ENCODE data around the gene EGF. TPM values are rescaled to one million over a fixed set of nuclear protein-coding genes. Genes with fewer than 3 reads are reported as not detected.

The EGF gene
- polyA plus RNA-seq, 2 of the 4 experiments (the other 2 are of a cell fraction) = 0.59 to 0.98 TPM

GRCh38 chr4:109972786-109973528 lies 60.3 kb downstream of the EGF start:
- ATAC-seq (no peak), DNase-seq (ENCODE audit: low read depth in 1 of 2, low spot score in 1 of 2) (no peak), FAIRE-seq (no peak)
- TF ChIP-seq RCOR1 (IDR thresholded peaks at IDR 0.05; ENCODE audit: low read depth, low read length) (no peak), MYC (IDR thresholded peaks at IDR 0.05; ENCODE audit: borderline replicate concordance, low read length) (no peak), CHD4 (IDR thresholded peaks at IDR 0.05; ENCODE audit: borderline replicate concordance) (no peak)
- CTCF ChIA-PET = interaction anchor here (1.1 kb wide), 1 partner anchor 540 kb away, joined by 3 read pairs; the partner anchor contains the start of gene SEC24B
- H3K27ac ChIP-seq = no peak overlapping the region
- POLR2A ChIA-PET = no interaction called here
- H3K9me3 ChIP-seq = no peaks in the 10 kb centered on the region
- H3K4me3 ChIP-seq = no peak overlapping the region
- WGBS (ENCODE audit: missing lambda C conversion rate) = 25% methylated on average over 5 of the region's 5 CpGs
- no peak overlapping the region for H3K4me2 ChIP-seq
- H3K4me1 ChIP-seq = no peaks in the 10 kb centered on the region

GRCh38 chr4:109973529-109973905 lies 60.8 kb downstream of the EGF start:
- H3K4me3 ChIP-seq = no peak overlapping the region
- no peaks in the 10 kb centered on the region for H3K9me3 ChIP-seq
- 11% methylated on average over 2 of the region's 2 CpGs for WGBS (ENCODE audit: missing lambda C conversion rate)
- ChIA-PET POLR2A (no interaction called here), CTCF (no interaction called here)
- DNase-seq (ENCODE audit: low read depth in 1 of 2, low spot score in 1 of 2) (no peak), FAIRE-seq (no peak), ATAC-seq (no peak)
- no peak overlapping the region for H3K4me2 ChIP-seq
- H3K4me1 ChIP-seq = no peaks in the 10 kb centered on the region
- no peak overlapping the region for H3K27ac ChIP-seq
- TF ChIP-seq KDM1A (IDR thresholded peaks at IDR 0.05; ENCODE audit: low read depth) = no peak
- TF ChIP-seq CTCF (IDR thresholded peaks at IDR 0.05) = no peak
- no peak for TF ChIP-seq ZFP36 (IDR thresholded peaks at IDR 0.05; ENCODE audit: borderline replicate concordance, partially characterized antibody)
- no peak for TF ChIP-seq TFCP2L1 (CRISPR knock-in tag; IDR thresholded peaks at IDR 0.05)
- no peak for TF ChIP-seq RARB (CRISPR knock-in tag; IDR thresholded peaks at IDR 0.05)
- no peak for TF ChIP-seq ZC3H11A (IDR thresholded peaks at IDR 0.05)
- no peak for TF ChIP-seq POLR2AphosphoS2 (conservative IDR thresholded peaks at IDR 0.05; ENCODE audit: low read length)
- TF ChIP-seq E2F6 (IDR thresholded peaks at IDR 0.05; ENCODE audit: borderline replicate concordance, low read depth) = no peak
- TF ChIP-seq NR3C1 (IDR thresholded peaks at IDR 0.05) = no peak
- no peak for TF ChIP-seq PBX3 (IDR thresholded peaks at IDR 0.05)
- TF ChIP-seq CBX8 (IDR thresholded peaks at IDR 0.05) = no peak
- no peak for TF ChIP-seq HES2 (IDR thresholded peaks at IDR 0.05)
- TF ChIP-seq NPAS2 (CRISPR knock-in tag; IDR thresholded peaks at IDR 0.05; ENCODE audit: borderline replicate concordance) = no peak
- TF ChIP-seq SMC3 (IDR thresholded peaks at IDR 0.05) = no peak

GRCh38 chr4:109976189-109976588 lies 63.5 kb downstream of the EGF start:
- TF ChIP-seq ESRRA (IDR thresholded peaks at IDR 0.05; ENCODE audit: borderline replicate concordance, low read length) = no peak
- no peak for TF ChIP-seq HES2 (IDR thresholded peaks at IDR 0.05)
- peak; percentile 48 to 58; a peak in 3 of 4 replicates for TF ChIP-seq CEBPB (IDR thresholded peaks at IDR 0.05)

More at GRCh38 chr4:109976189-109976588, 63.5 kb downstream of the EGF start:
- 73% methylated on average over 6 of the region's 6 CpGs for WGBS (ENCODE audit: missing lambda C conversion rate)
- ChIA-PET CTCF (interaction anchor here (1.5 to 2.4 kb wide), 4 partner anchors 18 to 549 kb away, joined by 3 to 8 read pairs (median 6); partner anchors contain the start of gene CASP6), POLR2A (no interaction called here)
- Histone ChIP-seq H3K27ac (no peak overlapping the region), H3K9me3 (no peaks in the 10 kb centered on the region), H3K4me2 (no peak overlapping the region), H3K4me3 (no peak overlapping the region), H3K4me1 (no peaks in the 10 kb centered on the region)
- ATAC-seq = no peak
- FAIRE-seq = no peak
- no peak for DNase-seq (ENCODE audit: low read depth in 1 of 2, low spot score in 1 of 2)
